Thyroid gland (tissue), 4 donors: ENCODE data around the gene CREB3L1.

Experiments
- POLR2A ChIP-seq, 2 donors: fragments of 450-650 bp; IDR thresholded peaks; one replicate each; pipeline ENCODE4 v1.6.1; 2017; ENCODE audit warnings: antibody characterized with exemption in 2 of 2, mild to moderate bottlenecking in 2 of 2, moderate library complexity in 1 of 2
- TF ChIP-seq, protein P1 (sequence below), 6 experiments: fragments of 200-600 bp in 3 of 6; fragments of 450-650 bp in 3 of 6; sonication (generic) in 3 of 6; IDR thresholded peaks; one replicate each; pipeline ENCODE4 v1.5.1; 2016 to 2019; ENCODE audit warnings: antibody characterized with exemption in 6 of 6, mild to moderate bottlenecking in 2 of 6, inconsistent platforms in 1 of 6, moderate library complexity in 1 of 6

DNA sequence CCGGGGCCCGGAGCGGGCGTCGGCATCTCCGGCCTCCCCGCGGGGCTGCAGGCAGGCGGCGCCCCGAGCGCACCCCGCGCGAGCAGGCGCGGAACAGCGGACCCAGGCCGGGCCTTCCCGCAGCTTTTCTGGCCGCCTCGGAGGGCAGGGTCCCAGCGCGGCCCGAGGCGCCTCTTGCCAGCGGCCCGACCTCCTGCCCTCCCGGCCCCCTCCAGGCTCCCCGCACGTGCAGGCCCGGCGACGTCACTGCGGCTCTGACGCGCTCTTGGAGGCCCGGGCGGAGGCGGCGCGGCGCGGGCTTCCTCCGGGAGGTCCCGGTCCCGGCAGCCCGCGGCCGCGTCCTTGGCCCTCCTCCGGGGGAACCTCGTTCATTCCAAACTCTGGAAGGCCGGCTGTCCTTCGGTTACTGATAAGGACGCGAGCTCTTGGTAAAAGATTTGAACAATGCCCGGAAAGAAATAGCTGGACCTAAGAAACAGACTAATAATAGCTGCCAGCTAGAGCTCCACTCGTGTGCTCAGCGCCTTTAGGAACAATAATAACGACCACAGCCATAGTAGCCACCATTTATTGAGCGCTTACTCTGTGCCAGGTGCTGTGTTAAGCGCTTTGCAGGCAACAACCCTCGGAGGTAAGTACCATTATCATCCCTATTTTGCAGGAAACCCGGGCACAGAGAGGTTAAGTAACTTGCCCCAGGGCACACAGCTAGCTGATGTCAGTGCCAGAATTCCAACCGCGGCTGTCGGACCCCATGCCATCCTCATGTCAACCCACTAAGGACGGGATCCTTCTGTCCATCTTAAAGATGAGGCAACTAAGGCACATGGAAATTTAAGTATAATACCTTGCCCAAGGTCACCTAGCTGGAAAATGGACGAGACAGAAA lies 39.1 kb upstream of the CREB3L1 start:
- no peak for TF ChIP-seq POLR2A (IDR thresholded peaks at IDR 0.05)
- TF ChIP-seq, protein P1, sequence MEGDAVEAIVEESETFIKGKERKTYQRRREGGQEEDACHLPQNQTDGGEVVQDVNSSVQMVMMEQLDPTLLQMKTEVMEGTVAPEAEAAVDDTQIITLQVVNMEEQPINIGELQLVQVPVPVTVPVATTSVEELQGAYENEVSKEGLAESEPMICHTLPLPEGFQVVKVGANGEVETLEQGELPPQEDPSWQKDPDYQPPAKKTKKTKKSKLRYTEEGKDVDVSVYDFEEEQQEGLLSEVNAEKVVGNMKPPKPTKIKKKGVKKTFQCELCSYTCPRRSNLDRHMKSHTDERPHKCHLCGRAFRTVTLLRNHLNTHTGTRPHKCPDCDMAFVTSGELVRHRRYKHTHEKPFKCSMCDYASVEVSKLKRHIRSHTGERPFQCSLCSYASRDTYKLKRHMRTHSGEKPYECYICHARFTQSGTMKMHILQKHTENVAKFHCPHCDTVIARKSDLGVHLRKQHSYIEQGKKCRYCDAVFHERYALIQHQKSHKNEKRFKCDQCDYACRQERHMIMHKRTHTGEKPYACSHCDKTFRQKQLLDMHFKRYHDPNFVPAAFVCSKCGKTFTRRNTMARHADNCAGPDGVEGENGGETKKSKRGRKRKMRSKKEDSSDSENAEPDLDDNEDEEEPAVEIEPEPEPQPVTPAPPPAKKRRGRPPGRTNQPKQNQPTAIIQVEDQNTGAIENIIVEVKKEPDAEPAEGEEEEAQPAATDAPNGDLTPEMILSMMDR (IDR thresholded peaks at IDR 0.05): peak in 1 of 6 experiments; percentile 5
